Panc1 (cell line): ENCODE measurements around the gene DCAF15. TPM values are rescaled to one million over a fixed set of nuclear protein-coding genes. Genes with fewer than 3 reads are reported as not detected.

Experiments
- ATAC-seq: fragments of 200-7000 bp; cut with Tn5 transposase; 2 replicates; pipeline ENCODE4 v1.9.1; 2020; ENCODE audit warnings: mild to moderate bottlenecking, moderate library complexity
- BruUV-seq: library from RNA; stranded (reverse); fragments of 400-500 nt; replicated peaks from 2 replicates; lab custom pipeline; 2021; lab: Mats Ljungman, UMichigan
- CTCF ChIA-PET: fragments of 300-600 bp; sonication (Branson Sonifier 250); formaldehyde crosslinking; loops from one replicate; lab custom pipeline; 2022; ENCODE audit warnings: antibody characterized with exemption; lab: Charles Lee
- POLR2A ChIA-PET: fragments of 300-600 bp; sonication (Branson Sonifier 250); formaldehyde crosslinking; loops from one replicate; lab custom pipeline; 2022; ENCODE audit warnings: antibody characterized with exemption; lab: Charles Lee
- DNase-seq: peaks from one replicate; pipeline ENCODE4 v3.0.0-alpha.2; 2010; ENCODE audit warnings: low read depth, low spot score
- H3K27ac ChIP-seq: 2 replicates; pipeline ENCODE4 v1.5.1; 2011; ENCODE audit warnings: mild to moderate bottlenecking, low read length, inconsistent platforms
- H3K27me3 ChIP-seq: fragments of 200-500 bp; sonication (Bioruptor generic); 2 replicates; pipeline ENCODE4 v1.6.0; 2014; ENCODE audit warnings: low read length, inconsistent platforms; ENCODE audit not compliant: control insufficient read depth, insufficient read depth
- H3K36me3 ChIP-seq: fragments of 200-500 bp; sonication (Bioruptor generic); 2 replicates; pipeline ENCODE4 v1.5.1; 2014; ENCODE audit warnings: inconsistent platforms, mild to moderate bottlenecking, low read length, moderate library complexity; ENCODE audit not compliant: control insufficient read depth, insufficient read depth
- H3K4me1 ChIP-seq: 2 replicates; pipeline ENCODE4 v1.5.1; 2011; ENCODE audit warnings: inconsistent platforms, mild to moderate bottlenecking, low read length, moderate library complexity; ENCODE audit not compliant: control insufficient read depth, insufficient read depth
- H3K4me3 ChIP-seq, 2 experiments: 2 replicates each; pipeline ENCODE4 v1.5.1; 2011 to 2012; ENCODE audit warnings: low read depth in 2 of 2, low read length in 2 of 2, mild to moderate bottlenecking in 2 of 2, inconsistent platforms in 1 of 2, moderate library complexity in 1 of 2
- H3K9me3 ChIP-seq: fragments of 200-500 bp; sonication (Bioruptor generic); 2 replicates; pipeline ENCODE4 v1.5.1; 2014; ENCODE audit warnings: low read depth, mild to moderate bottlenecking, inconsistent platforms, low read length, moderate library complexity; ENCODE audit not compliant: control insufficient read depth, insufficient read depth
- CTCF ChIP-seq: fragments of 450-650 bp; IDR thresholded peaks from 2 replicates; pipeline ENCODE4 v1.5.1; 2017; ENCODE audit warnings: mild to moderate bottlenecking
- POLR2AphosphoS5 ChIP-seq: IDR thresholded peaks from 2 replicates; pipeline ENCODE4 v1.6.1; 2012; ENCODE audit warnings: mild to moderate bottlenecking, low read depth, low read length, moderate library complexity
- REST ChIP-seq, 2 experiments: IDR thresholded peaks; 2 replicates each; pipeline ENCODE4 v1.6.1; 2011 to 2012; ENCODE audit warnings: low read depth in 2 of 2, control low read depth in 1 of 2, low read length in 1 of 2, mild to moderate bottlenecking in 1 of 2, moderate library complexity in 1 of 2; ENCODE audit not compliant: insufficient read depth in 1 of 2
- SIN3A ChIP-seq: IDR thresholded peaks from 2 replicates; pipeline ENCODE4 v1.6.1; 2012; ENCODE audit warnings: low read depth, mild to moderate bottlenecking, low read length, moderate library complexity, borderline replicate concordance; ENCODE audit not compliant: insufficient read depth
- TCF7L2 ChIP-seq: IDR thresholded peaks from 2 replicates; pipeline ENCODE4 v1.6.1; 2011; ENCODE audit warnings: mild to moderate bottlenecking, low read depth, low read length, inconsistent platforms
- in situ Hi-C: cut with HindIII; loops from 2 replicates; pipeline ENCODE4 v1.10.0; 2016; ENCODE audit warnings: low sequenced_read_pairs, low pct_unique_long_range_greater_than_20kb
- intact Hi-C: fragments of 100-400 bp; cut with micrococcal nuclease; formaldehyde crosslinking; loops from one replicate; pipeline ENCODE4 v1.10.0; 2022; ENCODE audit not compliant: unreplicated experiment
- total RNA-seq: library from RNA; stranded (reverse); gene quantifications from one replicate; pipeline ENCODE4 v1.2.1, GENCODE V29; 2021; ENCODE audit not compliant: unreplicated experiment

The DCAF15 gene
- total RNA-seq, 1 experiment from 2014 or later, result 38.8 TPM

DNA sequence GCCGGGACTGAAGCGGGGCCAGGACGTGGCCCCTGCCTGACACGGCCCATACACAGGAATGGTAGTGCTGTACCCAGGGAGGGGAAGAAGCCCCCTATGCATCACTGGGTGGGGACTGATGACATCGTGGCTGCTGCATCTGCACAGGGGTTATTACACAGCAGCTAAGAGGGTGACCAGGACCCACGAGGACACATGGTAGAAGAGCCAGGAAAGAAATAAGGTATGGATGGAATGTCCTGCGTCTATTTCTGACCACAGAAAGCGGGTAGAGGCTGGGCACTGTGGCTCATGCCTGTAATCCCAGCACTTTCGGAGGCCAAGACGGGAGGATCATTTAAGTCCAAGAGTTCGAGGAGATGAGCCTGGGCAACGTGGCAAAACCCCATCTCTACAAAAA lies 24.1 kb downstream of the DCAF15 start:
- TF ChIP-seq TCF7L2, result no peak
- TF ChIP-seq REST (IDR thresholded peaks at IDR 0.05; ENCODE audit: insufficient read depth in 1 of 2, low read depth in 2 of 2, low read length in 1 of 2), result no peak
- TF ChIP-seq POLR2AphosphoS5, result no peak
- no peaks in the 10 kb centered on the region for H3K9me3 ChIP-seq
- no TSS peak for BruUV-seq
- ChIA-PET CTCF (no interaction called here), POLR2A (no interaction called here)
- no peak overlapping the region for H3K27ac ChIP-seq
- H3K27me3 ChIP-seq, result no peaks in the 10 kb centered on the region
- intact Hi-C loops (no loop called here), in situ Hi-C loops (no loop called here)
- H3K4me1 ChIP-seq, result no peaks in the 10 kb centered on the region
- H3K36me3 ChIP-seq, result no peaks in the 10 kb centered on the region
- ATAC-seq (no peak), DNase-seq (no peak)
- no peak overlapping the region for H3K4me3 ChIP-seq

DNA sequence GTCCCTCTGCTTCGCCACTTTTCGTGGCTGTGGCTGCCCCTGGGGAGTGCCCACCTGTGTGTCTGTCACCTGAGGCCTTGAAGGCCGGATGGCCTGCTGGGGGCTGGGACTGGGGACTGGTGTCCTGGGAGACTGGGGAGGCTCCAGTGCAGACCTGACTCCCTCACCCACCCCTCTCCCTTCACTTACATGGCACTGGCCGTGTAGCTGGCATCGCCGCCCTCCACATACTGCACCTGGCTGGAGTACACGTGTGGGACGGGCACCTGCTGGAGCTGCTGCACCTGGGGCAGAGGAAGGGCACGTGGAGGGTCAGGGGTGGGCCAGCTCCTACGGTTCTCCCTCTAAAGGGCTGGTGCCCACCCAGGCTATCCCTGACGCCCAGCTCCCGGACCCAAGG lies 25.5 kb downstream of the DCAF15 start:
- POLR2A ChIA-PET, result no interaction called here
- CTCF ChIA-PET, result no interaction called here
- no TSS peak for BruUV-seq
- no peaks in the 10 kb centered on the region for H3K4me1 ChIP-seq
- no peaks in the 10 kb centered on the region for H3K27me3 ChIP-seq
- DNase-seq (no peak), ATAC-seq (no peak)
- no peak overlapping the region for H3K4me3 ChIP-seq
- TF ChIP-seq POLR2AphosphoS5 (no peak), REST (IDR thresholded peaks at IDR 0.05; ENCODE audit: insufficient read depth in 1 of 2, low read depth in 2 of 2, low read length in 1 of 2) (no peak), TCF7L2 (no peak), SIN3A (no peak), CTCF (no peak)
- in situ Hi-C loops (no loop called here), intact Hi-C loops (no loop called here)
- no peaks in the 10 kb centered on the region for H3K9me3 ChIP-seq
- no peaks in the 10 kb centered on the region for H3K36me3 ChIP-seq
- H3K27ac ChIP-seq, result no peak overlapping the region
